B cell (primary cell): ENCODE results near the gene MLLT6.

Experiments used
- EZH2 ChIP-seq: IDR thresholded peaks from 2 replicates; pipeline ENCODE4 v1.6.1; 2012; ENCODE audit warnings: borderline replicate concordance, low read depth, mild to moderate bottlenecking, moderate library complexity, low read length; ENCODE audit not compliant: insufficient read depth, poor library complexity, severe bottlenecking
- TF ChIP-seq, protein P1 (sequence below): fragments of 200-600 bp; IDR thresholded peaks from one replicate; pipeline ENCODE4 v1.8.0; 2022; ENCODE audit warnings: antibody characterized with exemption, mild to moderate bottlenecking

GRCh38 chr17:38658741-38659345, 46.2 kb upstream of the MLLT6 start:
- TF ChIP-seq, protein P1, sequence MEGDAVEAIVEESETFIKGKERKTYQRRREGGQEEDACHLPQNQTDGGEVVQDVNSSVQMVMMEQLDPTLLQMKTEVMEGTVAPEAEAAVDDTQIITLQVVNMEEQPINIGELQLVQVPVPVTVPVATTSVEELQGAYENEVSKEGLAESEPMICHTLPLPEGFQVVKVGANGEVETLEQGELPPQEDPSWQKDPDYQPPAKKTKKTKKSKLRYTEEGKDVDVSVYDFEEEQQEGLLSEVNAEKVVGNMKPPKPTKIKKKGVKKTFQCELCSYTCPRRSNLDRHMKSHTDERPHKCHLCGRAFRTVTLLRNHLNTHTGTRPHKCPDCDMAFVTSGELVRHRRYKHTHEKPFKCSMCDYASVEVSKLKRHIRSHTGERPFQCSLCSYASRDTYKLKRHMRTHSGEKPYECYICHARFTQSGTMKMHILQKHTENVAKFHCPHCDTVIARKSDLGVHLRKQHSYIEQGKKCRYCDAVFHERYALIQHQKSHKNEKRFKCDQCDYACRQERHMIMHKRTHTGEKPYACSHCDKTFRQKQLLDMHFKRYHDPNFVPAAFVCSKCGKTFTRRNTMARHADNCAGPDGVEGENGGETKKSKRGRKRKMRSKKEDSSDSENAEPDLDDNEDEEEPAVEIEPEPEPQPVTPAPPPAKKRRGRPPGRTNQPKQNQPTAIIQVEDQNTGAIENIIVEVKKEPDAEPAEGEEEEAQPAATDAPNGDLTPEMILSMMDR: no peak
- TF ChIP-seq EZH2: no peak
